ENCODE results near the gene BOK.
"Not testable (repeated sequence)": the region's sequence is repeated elsewhere in the genome, so short reads cannot be mapped to it uniquely, and the experiment has no call there.

Gene BOK

DNA sequence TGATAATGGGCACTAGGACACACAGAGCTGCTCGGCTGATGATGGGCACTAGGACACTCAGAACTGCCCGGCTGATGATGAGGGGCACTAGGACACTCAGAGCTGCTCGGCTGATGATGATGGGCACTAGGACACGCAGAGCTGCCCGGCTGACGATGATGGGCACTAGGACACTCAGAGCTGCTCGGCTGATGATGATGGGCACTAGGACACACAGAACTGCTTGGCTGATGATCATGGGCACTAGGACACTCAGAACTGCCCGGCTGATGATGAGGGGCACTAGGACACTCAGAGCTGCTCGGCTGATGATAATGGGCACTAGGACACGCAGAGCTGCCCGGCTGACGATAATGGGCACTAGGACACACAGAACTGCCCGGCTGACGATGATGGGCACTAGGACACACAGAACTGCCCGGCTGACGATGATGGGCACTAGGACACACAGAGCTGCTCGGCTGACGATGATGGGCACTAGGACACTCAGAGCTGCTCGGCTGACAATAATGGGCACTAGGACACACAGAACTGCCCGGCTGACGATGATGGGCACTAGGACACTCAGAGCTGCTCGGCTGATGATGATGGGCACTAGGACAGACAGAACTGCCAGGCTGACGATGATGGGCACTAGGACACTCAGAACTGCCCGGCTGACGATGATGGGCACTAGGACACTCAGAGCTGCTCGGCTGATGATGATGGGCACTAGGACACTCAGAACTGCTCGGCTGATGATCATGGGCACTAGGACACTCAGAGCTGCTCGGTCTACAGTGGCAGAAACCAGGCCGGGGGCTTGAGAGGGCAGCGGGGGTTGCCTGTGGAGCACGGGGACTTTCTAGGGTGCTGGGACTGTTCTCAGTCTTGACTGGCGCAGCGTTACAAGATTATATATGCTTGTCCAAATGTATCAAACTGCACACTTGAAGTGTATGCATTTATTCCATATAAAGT lies 32.2 kb downstream of the BOK start:
- not testable (repeated sequence) for H3K27me3 ChIP-seq (ENCODE audit: control insufficient read depth, insufficient read depth, low read length); H3K4me1 ChIP-seq (ENCODE audit: control insufficient read depth, insufficient read depth, low read length); H3K9ac ChIP-seq (ENCODE audit: low read length); H3K27ac ChIP-seq (ENCODE audit: low read depth, low read length); H3K4me3 ChIP-seq (ENCODE audit: low read length)
- peaks cover 26% of the 10 kb centered on the region for H3K36me3 ChIP-seq (ENCODE audit: control insufficient read depth, insufficient read depth, low read length)

DNA sequence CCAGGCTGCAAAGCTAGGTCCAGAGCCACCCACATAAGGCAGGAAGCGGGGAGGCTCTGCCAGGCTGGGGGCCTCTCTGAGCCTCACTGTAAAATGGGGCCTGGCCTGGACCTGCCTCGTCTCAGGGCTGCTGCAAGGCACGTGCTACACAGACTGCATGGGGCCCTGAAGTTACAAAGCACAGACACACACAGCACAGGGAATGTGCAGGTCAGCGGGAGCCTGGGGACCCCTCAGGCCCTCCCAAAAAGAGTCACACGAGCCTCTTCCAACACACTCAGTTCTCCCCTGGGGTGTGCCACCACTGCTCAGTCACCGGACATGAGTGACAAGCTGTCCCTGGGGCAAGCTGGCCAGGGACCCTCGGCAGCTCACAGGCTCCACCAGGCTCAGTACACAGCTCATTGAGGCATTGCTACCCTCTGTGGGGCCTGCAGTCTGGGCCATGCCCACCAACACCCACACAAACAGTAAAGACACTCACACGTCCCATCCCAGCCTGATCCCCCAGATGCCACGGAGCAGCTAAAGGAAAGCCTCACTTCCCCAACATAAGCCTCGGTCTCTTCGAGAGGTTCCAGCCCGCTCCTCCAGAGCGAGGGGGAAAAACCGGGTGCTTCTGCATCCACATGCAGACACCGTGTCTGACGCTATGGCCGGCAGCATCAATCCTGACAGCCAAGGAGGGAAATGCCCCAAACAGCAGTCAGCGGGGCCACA lies 33.7 kb downstream of the BOK start:
- Histone ChIP-seq H3K4me3 (ENCODE audit: low read length) (no peak overlapping the region), H3K4me1 (ENCODE audit: control insufficient read depth, insufficient read depth, low read length) (no peaks in the 10 kb centered on the region), H3K36me3 (ENCODE audit: control insufficient read depth, insufficient read depth, low read length) (peaks cover 25% of the 10 kb centered on the region), H3K27me3 (ENCODE audit: control insufficient read depth, insufficient read depth, low read length) (no peaks in the 10 kb centered on the region), H3K9ac (ENCODE audit: low read length) (no peak overlapping the region), H3K27ac (ENCODE audit: low read depth, low read length) (no peak overlapping the region)

DNA sequence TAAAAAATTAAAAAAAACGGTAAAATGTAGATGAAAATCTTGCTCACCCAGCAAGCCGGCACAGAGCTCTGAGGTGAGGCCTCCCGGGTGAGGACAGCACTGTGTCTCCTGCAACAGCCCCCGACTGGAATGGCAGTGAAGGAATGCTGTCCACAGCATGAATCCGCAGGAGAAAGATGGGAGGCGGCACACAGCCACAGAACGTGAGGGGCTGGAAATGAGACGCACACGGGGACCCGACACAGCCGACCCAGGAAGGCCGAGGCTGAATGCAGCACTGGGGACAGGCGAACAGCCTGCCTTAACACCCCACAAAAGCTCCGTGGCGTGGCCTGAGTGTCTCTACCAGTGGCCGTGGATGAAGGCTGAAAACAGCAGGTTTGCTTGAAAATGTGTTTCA lies 34.7 kb downstream of the BOK start:
- H3K9ac ChIP-seq (ENCODE audit: low read length): no peak overlapping the region
- H3K27me3 ChIP-seq (ENCODE audit: control insufficient read depth, insufficient read depth, low read length): no peaks in the 10 kb centered on the region
- no peaks in the 10 kb centered on the region for H3K4me1 ChIP-seq (ENCODE audit: control insufficient read depth, insufficient read depth, low read length)
- H3K4me3 ChIP-seq (ENCODE audit: low read length): no peak overlapping the region
- H3K27ac ChIP-seq (ENCODE audit: low read depth, low read length): no peak overlapping the region
- H3K36me3 ChIP-seq (ENCODE audit: control insufficient read depth, insufficient read depth, low read length): peaks cover 27% of the 10 kb centered on the region

DNA sequence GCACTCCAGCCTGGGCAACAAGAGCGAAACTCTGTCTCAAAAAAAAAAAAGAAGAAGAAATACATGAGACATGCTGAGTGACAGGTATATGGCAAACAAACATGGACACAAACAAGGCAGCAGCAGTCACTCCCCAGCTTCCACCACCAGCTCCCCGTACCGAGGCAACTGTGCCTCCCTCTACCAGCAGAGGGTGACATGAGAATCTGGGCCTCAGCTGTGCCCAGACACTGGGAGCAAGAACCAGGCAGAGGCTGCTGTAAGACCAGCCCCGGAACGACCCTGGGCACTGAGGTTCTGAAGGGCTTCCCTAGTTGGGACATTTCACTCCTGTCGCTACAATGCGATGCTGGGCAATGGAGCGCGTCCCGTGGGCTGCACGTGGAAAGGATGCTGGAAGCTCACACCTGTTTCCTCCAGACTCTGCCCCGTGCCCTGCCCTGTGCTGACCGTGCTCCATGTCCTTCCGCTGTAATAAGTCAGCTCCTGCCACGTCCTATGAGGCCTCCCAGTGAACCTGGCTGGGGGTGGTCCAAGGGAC lies 37.1 kb downstream of the BOK start:
- no peak overlapping the region for H3K4me3 ChIP-seq (ENCODE audit: low read length)
- H3K4me1 ChIP-seq (ENCODE audit: control insufficient read depth, insufficient read depth, low read length): no peaks in the 10 kb centered on the region
- peaks cover 27% of the 10 kb centered on the region for H3K36me3 ChIP-seq (ENCODE audit: control insufficient read depth, insufficient read depth, low read length)
- H3K27me3 ChIP-seq (ENCODE audit: control insufficient read depth, insufficient read depth, low read length): no peaks in the 10 kb centered on the region
- H3K27ac ChIP-seq (ENCODE audit: low read depth, low read length): no peak overlapping the region
- H3K9ac ChIP-seq (ENCODE audit: low read length): no peak overlapping the region

DNA sequence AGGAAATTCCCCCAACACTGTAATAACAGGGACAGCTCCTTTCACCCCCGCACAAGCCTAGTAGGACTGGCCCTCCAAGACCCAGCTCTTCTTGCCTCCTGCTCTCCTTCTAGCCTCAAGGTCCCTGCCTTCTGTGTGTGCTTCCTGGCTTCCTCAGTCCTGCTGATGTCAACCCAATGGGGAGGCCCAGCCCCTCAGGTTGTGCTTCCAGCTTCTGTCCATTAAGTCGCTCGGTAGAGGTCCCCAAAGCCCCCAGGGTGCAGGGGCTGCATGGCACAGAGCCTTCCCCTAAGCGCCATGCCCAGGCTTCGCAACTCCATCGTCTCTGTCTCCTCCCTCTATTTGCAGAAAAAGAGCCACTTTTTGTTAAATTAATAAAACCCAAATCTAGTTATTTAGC lies 39.0 kb downstream of the BOK start:
- Histone ChIP-seq H3K4me1 (ENCODE audit: control insufficient read depth, insufficient read depth, low read length) (no peaks in the 10 kb centered on the region), H3K27me3 (ENCODE audit: control insufficient read depth, insufficient read depth, low read length) (no peaks in the 10 kb centered on the region), H3K36me3 (ENCODE audit: control insufficient read depth, insufficient read depth, low read length) (peaks cover 23% of the 10 kb centered on the region), H3K27ac (ENCODE audit: low read depth, low read length) (no peak overlapping the region), H3K9ac (ENCODE audit: low read length) (no peak overlapping the region), H3K4me3 (ENCODE audit: low read length) (no peak overlapping the region)

DNA sequence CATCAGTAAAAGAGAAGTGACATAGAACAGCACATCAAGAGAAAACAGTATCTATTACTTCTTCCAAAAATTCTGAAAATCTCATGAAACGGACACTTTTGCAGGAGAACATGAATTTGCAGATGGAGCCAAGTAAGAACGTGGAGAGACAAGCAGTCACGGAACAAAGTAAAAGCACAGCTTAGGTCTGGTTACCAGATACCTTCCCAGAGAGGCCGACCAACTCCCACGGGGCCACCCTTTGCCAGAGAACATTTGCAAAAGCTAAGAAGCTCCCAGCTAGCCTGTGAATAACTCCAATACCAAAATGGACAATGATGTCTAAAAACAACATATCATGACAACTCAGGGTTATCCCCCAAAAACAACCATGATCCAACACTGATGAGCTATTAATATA lies 39.5 kb downstream of the BOK start:
- H3K36me3 ChIP-seq (ENCODE audit: control insufficient read depth, insufficient read depth, low read length): peaks cover 23% of the 10 kb centered on the region
- H3K27ac ChIP-seq (ENCODE audit: low read depth, low read length): no peak overlapping the region
- no peaks in the 10 kb centered on the region for H3K4me1 ChIP-seq (ENCODE audit: control insufficient read depth, insufficient read depth, low read length)
- H3K4me3 ChIP-seq (ENCODE audit: low read length): no peak overlapping the region
- no peaks in the 10 kb centered on the region for H3K27me3 ChIP-seq (ENCODE audit: control insufficient read depth, insufficient read depth, low read length)
- H3K9ac ChIP-seq (ENCODE audit: low read length): no peak overlapping the region

DNA sequence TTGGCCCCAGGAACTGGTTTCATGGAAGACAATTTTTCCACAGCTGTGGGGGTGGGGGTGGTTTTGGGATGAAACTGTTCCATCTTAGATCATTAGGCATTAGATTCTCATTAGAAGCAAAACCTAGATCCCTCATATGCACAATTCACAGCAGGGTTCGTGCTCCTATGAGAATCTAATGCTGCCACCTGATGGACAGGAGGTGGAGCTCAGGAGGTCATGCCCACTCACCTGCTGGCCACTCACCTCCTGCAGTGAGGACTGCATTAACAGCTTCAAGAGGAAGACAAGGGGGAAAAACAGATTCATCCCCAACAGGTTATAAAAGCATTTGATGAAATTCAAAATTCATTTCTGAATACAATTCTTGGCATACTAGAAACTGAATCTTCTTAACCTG lies 39.9 kb downstream of the BOK start:
- H3K27ac ChIP-seq (ENCODE audit: low read depth, low read length): no peak overlapping the region
- no peak overlapping the region for H3K9ac ChIP-seq (ENCODE audit: low read length)
- no peaks in the 10 kb centered on the region for H3K27me3 ChIP-seq (ENCODE audit: control insufficient read depth, insufficient read depth, low read length)
- no peak overlapping the region for H3K4me3 ChIP-seq (ENCODE audit: low read length)
- H3K4me1 ChIP-seq (ENCODE audit: control insufficient read depth, insufficient read depth, low read length): no peaks in the 10 kb centered on the region
- H3K36me3 ChIP-seq (ENCODE audit: control insufficient read depth, insufficient read depth, low read length): peaks cover 19% of the 10 kb centered on the region

DNA sequence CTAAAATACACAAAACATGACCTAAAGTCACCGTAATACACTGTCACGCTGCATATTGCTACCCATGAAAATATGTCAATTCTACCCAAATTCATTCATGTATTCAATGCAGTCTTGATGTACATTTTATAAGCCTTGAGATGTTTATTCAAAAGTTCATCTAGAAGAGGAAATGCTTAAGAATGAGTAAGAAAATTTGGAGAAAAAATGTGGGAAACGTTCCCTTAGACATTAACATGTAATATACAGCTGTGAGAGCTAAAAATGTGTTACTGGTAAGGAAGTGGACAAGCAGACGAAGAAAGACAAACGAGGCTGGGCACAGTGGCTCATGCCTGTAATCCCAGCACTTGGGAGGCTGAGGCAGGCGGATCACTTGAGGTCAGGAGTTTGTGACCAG lies 41.1 kb downstream of the BOK start:
- Histone ChIP-seq H3K27ac (ENCODE audit: low read depth, low read length) (no peak overlapping the region), H3K9ac (ENCODE audit: low read length) (no peak overlapping the region), H3K4me3 (ENCODE audit: low read length) (no peak overlapping the region), H3K27me3 (ENCODE audit: control insufficient read depth, insufficient read depth, low read length) (no peaks in the 10 kb centered on the region), H3K36me3 (ENCODE audit: control insufficient read depth, insufficient read depth, low read length) (peaks cover 12% of the 10 kb centered on the region), H3K4me1 (ENCODE audit: control insufficient read depth, insufficient read depth, low read length) (no peaks in the 10 kb centered on the region)

DNA sequence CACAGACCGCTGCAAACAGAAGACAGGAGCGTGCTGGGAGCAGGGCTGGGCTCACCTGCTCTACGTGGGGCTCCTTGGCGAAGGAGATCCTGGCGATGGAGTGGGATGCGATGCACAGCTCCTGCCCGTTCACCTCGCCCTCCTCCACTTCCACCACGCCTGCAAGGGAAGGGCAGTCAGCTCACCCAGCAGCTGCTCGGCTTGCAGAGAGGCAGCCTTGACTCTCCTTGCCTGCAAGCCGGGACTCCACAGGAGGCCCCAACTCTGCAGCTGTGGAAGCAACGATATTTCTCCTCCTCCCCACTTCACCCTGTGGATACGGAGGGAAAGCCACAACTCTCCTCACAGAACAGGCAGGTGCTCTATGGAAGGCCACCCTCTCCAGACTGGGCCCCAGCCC lies 43.3 kb downstream of the BOK start:
- Histone ChIP-seq H3K9ac (ENCODE audit: low read length) (no peak overlapping the region), H3K27ac (ENCODE audit: low read depth, low read length) (no peak overlapping the region), H3K4me3 (ENCODE audit: low read length) (no peak overlapping the region), H3K4me1 (ENCODE audit: control insufficient read depth, insufficient read depth, low read length) (no peaks in the 10 kb centered on the region), H3K36me3 (ENCODE audit: control insufficient read depth, insufficient read depth, low read length) (peaks cover 13% of the 10 kb centered on the region), H3K27me3 (ENCODE audit: control insufficient read depth, insufficient read depth, low read length) (no peaks in the 10 kb centered on the region)

DNA sequence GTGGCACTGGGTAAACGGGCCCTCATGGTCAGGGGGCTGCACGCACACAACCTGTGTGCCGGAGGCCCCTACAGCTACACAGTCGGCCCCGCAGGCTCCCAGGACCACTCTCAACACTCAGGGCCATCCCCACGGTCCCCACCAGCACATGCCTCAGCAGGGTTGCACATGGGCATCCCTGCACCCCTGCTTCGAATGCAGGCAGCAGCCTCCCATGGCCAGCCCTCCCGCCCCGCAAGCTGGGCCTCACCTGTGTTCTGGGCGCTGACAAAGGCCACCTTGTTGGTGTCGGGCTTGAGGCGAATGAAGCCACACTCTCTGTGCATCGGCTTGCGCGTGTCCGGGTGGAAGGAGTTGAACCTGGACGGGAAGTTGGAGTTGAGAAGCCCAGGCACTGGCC lies 44.2 kb downstream of the BOK start:
- no peaks in the 10 kb centered on the region for H3K4me1 ChIP-seq (ENCODE audit: control insufficient read depth, insufficient read depth, low read length)
- no peak overlapping the region for H3K4me3 ChIP-seq (ENCODE audit: low read length)
- no peak overlapping the region for H3K9ac ChIP-seq (ENCODE audit: low read length)
- no peaks in the 10 kb centered on the region for H3K27me3 ChIP-seq (ENCODE audit: control insufficient read depth, insufficient read depth, low read length)
- H3K27ac ChIP-seq (ENCODE audit: low read depth, low read length): no peak overlapping the region
- H3K36me3 ChIP-seq (ENCODE audit: control insufficient read depth, insufficient read depth, low read length): peaks cover 10% of the 10 kb centered on the region

DNA sequence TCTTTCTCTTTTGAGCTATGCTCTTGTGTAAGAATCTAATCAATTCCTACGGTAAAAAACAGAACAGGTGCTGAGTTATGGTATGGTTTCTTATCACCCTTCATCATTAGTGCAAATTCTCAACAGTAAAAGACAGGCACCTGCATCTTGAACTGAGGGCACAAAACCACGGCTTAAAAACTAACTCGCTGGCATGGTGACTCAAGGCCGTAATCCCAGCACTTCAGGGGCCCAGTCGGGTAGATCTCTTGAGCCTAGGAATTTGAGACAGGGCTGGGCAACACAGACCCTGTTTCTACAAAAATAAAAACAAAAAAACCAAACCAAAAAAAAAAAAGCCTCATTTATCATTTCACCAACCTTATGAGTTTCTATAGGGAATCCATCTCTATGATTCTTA lies 45.1 kb downstream of the BOK start:
- Histone ChIP-seq H3K36me3 (ENCODE audit: control insufficient read depth, insufficient read depth, low read length) (peaks cover 10% of the 10 kb centered on the region), H3K4me3 (ENCODE audit: low read length) (no peak overlapping the region), H3K4me1 (ENCODE audit: control insufficient read depth, insufficient read depth, low read length) (no peaks in the 10 kb centered on the region), H3K9ac (ENCODE audit: low read length) (no peak overlapping the region), H3K27ac (ENCODE audit: low read depth, low read length) (no peak overlapping the region), H3K27me3 (ENCODE audit: control insufficient read depth, insufficient read depth, low read length) (no peaks in the 10 kb centered on the region)

DNA sequence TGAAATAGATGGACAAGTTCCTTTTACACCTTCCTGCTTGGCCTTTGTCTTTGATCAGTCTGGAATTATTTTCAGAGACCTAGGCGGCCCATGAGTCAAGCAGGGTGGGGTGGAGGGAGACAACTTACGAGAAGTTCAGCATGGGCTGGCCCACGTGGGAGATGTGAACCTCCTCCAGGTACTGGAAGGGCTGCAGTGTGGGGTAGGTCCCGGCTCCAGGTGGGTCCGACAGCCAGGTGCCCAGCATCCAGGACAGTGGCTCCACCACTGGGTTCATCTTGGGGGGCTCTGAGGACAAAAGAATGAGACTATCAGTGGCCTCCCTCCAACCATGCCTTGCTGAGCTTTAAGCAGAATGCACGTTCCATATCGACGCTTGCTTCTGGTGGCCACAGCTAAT lies 47.6 kb downstream of the BOK start:
- Histone ChIP-seq H3K36me3 (ENCODE audit: control insufficient read depth, insufficient read depth, low read length) (peaks cover 10% of the 10 kb centered on the region), H3K4me3 (ENCODE audit: low read length) (no peak overlapping the region), H3K9ac (ENCODE audit: low read length) (no peak overlapping the region), H3K4me1 (ENCODE audit: control insufficient read depth, insufficient read depth, low read length) (no peaks in the 10 kb centered on the region), H3K27me3 (ENCODE audit: control insufficient read depth, insufficient read depth, low read length) (no peaks in the 10 kb centered on the region), H3K27ac (ENCODE audit: low read depth, low read length) (no peak overlapping the region)

Data from rectal smooth muscle tissue (tissue), 1 donor.